GM18951 (cell line): ENCODE measurements around the gene SLC35G6.

Source experiments
- POLR2A ChIP-seq: IDR thresholded peaks from 4 replicates; pipeline ENCODE4 v1.6.1; 2011; ENCODE audit warnings: mild to moderate bottlenecking; ENCODE audit not compliant: insufficient read length, insufficient read depth; ENCODE audit errors: extremely low read depth
- in situ Hi-C: fragments of 300-500 bp; cut with MboI; formaldehyde crosslinking; loops from one replicate; pipeline ENCODE4 v1.12.0; 2022; ENCODE audit warnings: low sequenced_read_pairs, mixed read lengths, inconsistent platforms; ENCODE audit not compliant: unreplicated experiment

Gene SLC35G6

DNA sequence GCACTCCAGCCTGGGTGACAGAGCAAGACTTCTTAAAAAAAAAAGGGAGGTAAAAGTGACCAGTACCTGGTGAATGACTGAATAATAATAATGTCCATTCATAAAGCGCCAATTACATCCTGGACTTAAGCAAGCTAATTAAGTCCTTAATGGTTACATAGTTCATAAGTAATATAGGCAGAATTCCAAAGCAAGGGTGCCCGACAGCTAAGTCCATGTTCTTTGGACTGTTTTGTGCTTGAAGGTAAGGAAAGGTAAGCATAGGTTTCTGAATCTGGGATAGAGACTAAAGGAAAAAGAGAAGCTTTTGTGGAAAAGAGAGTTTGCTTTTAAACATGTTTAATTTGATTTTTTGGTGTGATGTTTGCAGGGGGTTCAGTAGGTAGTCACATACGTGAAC lies 12.7 kb downstream of the SLC35G6 start:
- in situ Hi-C loops = no loop called here
- no peak for TF ChIP-seq POLR2A

DNA sequence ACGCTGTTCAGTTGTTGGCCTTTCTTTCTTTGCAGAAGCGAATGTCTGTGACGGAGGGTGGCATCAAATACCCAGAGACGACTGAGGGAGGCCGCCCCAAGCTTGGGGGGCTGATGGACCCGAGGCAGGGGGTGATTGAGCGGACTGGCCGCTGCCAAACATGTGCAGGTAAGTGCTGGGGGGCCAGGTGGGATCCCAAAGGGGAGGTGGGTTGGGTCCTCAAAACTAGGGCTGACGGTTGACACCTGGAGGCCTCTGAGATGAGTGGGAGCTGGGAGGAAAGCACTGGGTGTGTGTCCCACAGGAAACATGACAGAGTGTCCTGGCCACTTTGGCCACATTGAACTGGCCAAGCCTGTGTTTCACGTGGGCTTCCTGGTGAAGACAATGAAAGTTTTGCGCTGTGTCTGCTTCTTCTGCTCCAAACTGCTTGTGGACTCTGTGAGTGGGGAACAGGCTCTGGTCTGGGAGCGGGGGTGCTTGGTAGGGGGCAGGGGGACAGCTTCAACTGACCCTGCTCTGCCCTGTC lies 14.7 kb downstream of the SLC35G6 start:
- TF ChIP-seq POLR2A = no peak
- in situ Hi-C loops = no loop called here

DNA sequence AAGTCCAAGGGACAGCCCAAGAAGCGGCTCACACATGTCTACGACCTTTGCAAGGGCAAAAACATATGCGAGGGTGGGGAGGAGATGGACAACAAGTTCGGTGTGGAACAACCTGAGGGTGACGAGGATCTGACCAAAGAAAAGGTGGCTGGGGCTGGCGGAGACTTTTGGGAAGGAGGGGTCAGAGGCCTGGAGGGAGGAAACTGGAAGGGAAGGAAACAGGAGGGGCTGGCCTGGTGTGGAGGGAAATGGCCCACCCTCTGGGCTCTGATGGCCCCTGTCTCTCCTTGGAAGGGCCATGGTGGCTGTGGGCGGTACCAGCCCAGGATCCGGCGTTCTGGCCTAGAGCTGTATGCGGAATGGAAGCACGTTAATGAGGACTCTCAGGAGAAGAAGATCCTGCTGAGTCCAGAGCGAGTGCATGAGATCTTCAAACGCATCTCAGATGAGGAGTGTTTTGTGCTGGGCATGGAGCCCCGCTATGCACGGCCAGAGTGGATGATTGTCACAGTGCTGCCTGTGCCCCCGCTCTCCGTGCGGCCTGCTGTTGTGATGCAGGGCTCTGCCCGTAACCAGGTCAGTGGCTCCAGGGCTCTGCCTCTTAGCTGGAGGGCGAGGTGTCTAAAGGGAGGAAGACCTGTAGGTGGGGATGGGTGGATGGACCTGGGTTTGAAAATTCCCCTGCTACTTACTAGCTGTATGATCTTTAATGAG lies 15.4 kb downstream of the SLC35G6 start:
- in situ Hi-C loops = no loop called here
- TF ChIP-seq POLR2A = no peak

DNA sequence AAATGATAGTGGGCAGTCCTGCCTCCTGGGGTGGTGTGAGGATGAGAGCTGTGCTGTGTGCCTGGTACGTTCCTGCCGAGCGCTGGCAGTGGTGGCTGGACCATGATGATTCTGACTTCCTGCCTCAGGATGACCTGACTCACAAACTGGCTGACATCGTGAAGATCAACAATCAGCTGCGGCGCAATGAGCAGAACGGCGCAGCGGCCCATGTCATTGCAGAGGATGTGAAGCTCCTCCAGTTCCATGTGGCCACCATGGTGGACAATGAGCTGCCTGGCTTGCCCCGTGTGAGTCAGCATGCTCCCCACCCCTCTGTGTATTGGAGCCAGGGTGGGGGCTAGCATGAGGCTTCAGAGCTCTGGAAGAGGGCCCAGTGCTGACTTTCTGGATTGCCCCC lies 16.0 kb downstream of the SLC35G6 start:
- no peak for TF ChIP-seq POLR2A
- in situ Hi-C loops = no loop called here

DNA sequence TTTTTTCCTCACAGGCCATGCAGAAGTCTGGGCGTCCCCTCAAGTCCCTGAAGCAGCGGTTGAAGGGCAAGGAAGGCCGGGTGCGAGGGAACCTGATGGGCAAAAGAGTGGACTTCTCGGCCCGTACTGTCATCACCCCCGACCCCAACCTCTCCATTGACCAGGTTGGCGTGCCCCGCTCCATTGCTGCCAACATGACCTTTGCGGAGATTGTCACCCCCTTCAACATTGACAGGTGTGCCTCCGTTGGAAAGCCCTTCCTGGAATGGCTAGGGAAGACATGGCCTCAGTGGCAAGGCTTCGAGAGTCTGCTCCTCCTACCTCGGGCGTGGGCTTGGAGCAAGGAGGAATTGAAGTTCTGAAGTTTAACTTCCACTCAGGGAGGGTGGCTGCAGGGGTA lies 16.4 kb downstream of the SLC35G6 start:
- in situ Hi-C loops = no loop called here
- TF ChIP-seq POLR2A = no peak

DNA sequence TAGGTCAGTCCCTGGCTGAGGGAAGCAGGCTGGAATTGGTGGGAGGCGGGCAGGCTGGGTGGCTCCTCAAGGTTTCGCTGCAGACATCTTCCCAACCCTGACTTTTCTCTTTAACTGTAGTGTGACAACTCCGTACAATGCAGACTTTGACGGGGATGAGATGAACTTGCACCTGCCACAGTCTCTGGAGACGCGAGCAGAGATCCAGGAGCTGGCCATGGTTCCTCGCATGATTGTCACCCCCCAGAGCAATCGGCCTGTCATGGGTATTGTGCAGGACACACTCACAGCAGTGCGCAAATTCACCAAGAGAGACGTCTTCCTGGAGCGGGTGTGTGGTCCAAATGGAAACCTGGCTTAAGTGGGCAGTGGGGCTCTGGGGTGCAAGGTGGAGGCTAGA lies 17.9 kb downstream of the SLC35G6 start:
- in situ Hi-C loops = no loop called here
- TF ChIP-seq POLR2A = no peak

DNA sequence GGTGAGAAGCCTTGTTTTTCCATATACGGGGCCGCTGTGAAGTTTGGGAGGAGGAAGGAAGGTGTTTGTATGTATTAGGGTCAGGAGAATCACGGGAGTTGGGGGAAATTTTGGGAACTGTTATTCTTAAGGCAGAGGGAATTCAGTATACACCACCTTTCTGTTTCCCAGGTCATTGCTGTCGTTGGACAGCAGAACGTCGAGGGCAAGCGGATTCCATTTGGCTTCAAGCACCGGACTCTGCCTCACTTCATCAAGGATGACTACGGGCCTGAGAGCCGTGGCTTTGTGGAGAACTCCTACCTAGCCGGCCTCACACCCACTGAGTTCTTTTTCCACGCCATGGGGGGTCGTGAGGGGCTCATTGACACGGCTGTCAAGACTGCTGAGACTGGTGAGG lies 20.5 kb downstream of the SLC35G6 start:
- TF ChIP-seq POLR2A = no peak
- in situ Hi-C loops = no loop called here

DNA sequence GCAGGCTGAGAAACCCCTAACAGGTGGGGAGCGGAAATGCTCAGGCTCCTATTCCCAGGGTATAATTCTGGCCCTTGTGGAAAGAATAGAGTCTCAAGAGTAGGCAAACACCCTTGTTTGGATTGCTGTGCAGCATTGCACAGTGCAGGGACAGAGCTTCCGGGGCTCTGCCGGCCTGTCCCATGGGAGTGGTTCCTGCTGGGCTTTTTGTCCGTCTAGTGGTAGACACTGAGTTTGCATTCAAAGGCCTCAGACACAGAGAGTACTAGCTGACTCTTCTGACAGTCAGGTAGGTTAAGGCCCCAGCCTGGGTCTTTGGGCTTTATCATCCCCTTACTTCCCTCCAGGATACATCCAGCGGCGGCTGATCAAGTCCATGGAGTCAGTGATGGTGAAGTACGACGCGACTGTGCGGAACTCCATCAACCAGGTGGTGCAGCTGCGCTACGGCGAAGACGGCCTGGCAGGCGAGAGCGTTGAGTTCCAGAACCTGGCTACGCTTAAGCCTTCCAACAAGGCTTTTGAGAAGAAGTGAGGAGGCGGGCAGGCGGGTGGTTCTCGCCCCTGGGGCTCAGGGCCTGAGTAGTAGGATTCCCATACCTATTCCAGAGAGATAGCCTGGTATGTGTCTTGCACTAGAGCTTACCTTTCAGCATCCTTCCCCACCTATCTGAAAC lies 21.1 kb downstream of the SLC35G6 start:
- in situ Hi-C loops = no loop called here
- TF ChIP-seq POLR2A = no peak

DNA sequence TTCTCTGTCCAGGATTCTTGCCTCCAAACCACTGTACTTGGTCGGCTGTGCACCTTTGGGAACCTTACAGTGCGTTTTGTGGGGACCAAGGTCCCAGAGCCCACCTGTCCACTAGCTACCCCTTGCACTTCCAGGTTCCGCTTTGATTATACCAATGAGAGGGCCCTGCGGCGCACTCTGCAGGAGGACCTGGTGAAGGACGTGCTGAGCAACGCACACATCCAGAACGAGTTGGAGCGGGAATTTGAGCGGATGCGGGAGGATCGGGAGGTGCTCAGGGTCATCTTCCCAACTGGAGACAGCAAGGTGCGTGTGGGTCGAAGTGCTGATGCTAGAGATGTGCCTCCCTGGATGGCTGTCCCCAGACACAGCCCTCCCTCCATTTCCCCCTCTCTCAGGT lies 21.7 kb downstream of the SLC35G6 start:
- TF ChIP-seq POLR2A = no peak
- in situ Hi-C loops = no loop called here

DNA sequence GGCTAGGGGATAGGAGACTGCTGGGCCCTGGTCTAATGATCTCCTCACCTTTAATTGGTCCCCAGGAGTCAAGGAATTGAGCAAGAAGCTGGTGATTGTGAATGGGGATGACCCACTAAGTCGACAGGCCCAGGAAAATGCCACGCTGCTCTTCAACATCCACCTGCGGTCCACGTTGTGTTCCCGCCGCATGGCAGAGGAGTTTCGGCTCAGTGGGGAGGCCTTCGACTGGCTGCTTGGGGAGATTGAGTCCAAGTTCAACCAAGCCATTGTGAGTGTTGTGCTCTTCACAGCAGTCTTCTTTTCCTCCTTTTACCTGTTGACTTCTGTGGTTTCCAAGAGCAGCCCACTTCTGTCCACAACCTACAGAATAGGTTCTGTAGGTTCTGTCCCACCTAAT lies 22.3 kb downstream of the SLC35G6 start:
- in situ Hi-C loops = no loop called here
- no peak for TF ChIP-seq POLR2A

DNA sequence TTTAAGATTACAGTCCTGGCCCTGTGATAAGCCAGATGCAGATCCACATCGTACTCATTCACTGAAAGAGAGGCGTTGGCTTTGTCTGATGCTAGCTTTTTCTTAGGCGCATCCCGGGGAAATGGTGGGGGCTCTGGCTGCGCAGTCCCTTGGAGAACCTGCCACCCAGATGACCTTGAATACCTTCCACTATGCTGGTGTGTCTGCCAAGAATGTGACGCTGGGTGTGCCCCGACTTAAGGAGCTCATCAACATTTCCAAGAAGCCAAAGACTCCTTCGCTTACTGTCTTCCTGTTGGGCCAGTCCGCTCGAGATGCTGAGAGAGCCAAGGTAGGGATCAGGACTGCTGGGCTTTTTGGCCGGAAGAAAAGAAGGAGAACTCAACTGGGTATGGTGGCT lies 26.9 kb downstream of the SLC35G6 start:
- in situ Hi-C loops = no loop called here
- TF ChIP-seq POLR2A = no peak

DNA sequence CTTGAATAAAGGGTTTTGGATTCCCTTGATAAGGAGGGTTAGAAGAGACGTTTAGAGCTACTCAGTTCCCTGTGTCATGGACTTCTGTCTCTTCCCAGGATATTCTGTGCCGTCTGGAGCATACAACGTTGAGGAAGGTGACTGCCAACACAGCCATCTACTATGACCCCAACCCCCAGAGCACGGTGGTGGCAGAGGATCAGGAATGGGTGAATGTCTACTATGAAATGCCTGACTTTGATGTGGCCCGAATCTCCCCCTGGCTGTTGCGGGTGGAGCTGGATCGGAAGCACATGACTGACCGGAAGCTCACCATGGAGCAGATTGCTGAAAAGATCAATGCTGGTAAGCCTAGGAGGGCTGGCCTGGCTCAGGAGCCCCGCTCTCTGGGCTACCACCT lies 27.6 kb downstream of the SLC35G6 start:
- no peak for TF ChIP-seq POLR2A
- in situ Hi-C loops = no loop called here

DNA sequence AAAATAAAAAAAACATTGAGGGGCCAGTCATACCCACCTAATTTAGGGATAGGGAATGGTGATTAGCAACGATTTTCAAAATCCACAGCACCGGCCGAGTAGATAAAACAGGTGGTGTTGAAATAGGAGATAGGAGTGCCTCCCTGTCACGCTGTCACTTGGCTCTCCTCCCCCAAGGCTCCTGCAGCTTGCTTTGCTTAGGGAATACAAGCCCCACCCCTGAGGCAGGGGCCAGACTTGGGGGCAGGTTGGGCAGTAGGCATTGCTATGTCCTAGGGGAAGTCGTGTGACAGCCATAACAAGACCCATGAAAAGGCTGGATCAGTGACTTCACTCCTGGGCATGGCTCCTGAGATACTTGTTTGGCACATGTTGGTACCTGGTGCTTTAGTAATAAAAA lies 28.7 kb downstream of the SLC35G6 start:
- no peak for TF ChIP-seq POLR2A
- in situ Hi-C loops = no loop called here

DNA sequence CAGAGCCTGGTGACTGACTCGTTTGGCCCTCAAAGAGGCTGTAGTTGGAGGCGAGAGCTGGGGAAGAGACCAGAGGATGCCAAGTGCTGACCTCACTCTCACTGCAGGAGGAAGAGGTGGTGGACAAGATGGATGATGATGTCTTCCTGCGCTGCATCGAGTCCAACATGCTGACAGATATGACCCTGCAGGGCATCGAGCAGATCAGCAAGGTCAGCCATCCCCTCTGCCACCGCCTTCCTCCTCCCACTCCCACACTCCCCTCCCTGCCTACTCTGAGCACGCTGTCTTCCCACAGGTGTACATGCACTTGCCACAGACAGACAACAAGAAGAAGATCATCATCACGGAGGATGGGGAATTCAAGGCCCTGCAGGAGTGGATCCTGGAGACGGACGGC lies 29.9 kb downstream of the SLC35G6 start:
- TF ChIP-seq POLR2A = no peak
- in situ Hi-C loops = no loop called here
